GM21515 (cell line): ENCODE results near the gene CALML3.

Experiments
- ATAC-seq: cut with Tn5 transposase; IDR thresholded peaks from one replicate; pipeline ENCODE4 v1.9.1; 2021; ENCODE audit not compliant: unreplicated experiment

CALML3 gene

DNA sequence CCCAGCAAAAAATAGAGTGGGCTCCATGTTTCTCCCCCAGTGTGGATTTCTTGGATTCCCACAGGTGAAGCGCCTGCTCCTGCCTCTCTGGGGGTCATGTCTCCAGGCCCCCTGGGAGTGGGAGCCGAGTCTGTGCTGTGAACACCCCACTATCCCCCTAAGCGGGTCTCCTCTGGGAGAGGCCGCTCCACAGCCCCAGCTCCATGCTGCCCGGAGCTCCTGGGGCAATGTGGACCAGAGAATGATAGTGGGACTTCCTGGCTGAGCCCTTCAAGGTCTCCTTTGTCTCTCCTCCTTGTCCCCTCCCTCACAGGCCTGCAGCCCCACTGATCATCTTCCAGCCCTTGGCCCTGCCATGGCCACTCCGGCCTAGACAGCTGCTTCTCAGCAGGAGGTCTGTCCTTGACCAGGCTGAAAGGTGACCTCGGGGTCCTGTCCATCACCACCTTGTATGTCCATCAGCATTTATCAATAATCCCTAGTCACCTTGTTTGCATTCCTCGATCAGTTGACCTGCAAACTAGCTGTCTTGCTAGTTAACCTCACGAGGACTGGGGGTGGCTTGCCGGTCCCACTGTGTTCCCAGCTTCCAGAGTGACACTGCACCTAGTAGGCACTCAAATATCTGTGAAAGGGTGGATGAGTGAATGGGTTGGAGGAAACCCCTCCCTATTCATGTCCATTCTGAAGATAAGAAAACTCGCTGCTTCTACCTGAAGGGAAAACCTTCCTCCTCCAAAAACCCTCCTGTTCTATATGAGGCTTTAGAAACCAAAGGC lies 776 bp upstream of the CALML3 start:
- ATAC-seq = no peak

DNA sequence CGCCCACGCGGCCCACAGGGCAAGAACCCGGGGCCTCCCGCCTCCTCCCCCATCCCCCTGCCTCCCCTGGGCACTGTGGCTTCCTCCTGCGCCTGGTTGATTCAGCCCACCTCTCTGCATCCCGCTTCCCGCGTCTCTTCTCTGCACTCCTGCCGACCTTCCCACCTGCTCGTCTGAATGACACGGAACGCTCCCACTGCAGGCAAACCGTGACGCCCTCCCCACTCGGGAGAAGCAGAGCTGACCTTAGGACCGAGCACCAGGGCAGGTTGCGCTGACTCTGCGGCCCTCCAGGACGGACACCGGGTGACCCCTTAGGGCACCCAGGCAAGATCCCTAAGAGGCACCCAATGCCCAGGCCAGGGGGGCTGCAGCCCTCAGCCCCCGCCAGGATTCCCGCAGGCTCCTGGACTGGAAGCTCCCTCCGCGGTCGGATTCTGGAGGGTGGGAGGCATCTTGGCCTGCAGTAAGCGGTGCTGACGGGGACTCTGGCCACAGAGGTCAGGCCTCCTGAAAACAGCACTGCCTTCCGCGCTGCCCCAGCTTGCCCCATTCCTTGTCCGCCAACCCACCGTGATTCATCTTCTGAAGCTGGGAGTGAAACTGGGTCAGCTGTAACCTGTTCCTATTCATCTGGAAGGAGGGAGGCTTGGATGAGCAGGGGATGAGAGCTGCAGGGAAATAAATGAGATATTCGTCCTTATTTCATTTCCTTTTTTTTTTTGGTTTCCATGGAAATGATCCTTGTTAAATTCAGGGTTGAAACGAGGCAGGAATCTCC lies 990 bp downstream of the CALML3 start:
- no peak for ATAC-seq

GRCh38 chr10:5526691-5527331 lies 2.0 kb downstream of the CALML3 start:
- ATAC-seq = no peak

- no peak for ATAC-seq
Measured at GRCh38 chr10:5527332-5528200, 2.8 kb downstream of the CALML3 start.

DNA sequence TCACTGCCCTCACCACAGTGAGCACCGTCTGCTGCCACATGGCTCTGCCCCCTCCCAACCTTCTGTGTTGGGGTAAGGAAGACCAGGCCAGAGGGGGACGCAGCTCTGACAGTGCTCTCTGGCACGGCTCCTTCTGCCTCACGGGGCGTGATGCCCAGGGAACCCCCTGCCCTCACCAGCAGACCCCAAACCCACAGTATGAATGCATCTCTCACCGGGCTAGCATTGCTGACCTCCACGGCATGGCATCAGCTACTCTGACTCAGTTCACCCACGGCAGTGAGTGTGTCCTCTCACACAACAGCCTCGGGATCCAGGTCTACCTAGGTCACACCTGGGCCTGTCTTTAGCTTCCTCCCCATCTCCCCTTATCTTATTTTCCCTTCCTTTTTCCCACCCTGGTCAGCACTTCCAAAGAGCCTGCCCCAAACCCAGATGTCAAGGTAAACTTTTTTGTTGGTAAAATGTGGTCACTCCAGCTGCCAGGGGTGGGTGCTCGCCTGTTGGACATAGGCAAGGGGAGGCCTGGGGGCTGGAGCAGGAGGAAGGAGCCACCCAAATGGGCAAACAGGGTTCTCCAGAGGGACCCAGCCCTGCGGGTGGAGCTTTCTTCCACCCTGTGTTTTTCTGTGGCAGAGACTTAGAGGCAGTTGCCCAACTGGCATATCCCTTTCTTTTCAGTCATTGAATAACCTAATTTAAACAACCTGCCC lies 4.4 kb downstream of the CALML3 start:
- ATAC-seq = no peak

DNA sequence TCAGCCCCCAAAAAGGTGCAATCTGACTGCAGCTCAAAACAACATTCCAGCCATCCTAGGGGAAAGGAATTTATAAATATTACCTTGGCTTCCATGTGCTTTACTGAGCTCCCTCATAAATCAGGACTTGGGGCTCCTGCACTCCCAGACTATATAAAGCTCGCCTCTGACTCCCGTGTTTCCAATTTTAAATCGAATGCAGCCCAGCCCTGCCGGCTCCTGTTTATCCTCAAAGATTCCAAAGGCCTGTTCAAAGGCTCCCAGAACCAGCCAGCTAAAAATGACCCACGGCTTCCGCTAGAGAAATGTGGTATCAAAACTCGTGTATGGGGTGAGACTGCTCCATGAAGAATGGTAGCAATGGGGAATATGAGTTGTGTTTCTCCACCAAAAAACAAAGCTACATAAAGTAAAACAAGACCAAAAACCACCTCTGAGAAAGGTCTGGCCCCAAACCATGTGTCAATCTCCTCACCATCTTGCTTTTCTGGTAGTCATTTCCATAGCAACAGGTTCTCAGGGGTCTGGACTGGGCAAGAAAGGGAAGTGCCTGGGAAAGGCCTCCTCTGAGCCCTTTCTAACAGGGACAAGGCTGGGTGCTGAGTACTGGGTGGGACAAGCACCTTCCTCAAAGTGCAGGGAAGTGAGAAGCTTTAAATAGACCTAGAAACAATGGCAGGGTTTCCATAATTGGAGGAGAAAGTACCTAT lies 5.1 kb downstream of the CALML3 start:
- no peak for ATAC-seq

DNA sequence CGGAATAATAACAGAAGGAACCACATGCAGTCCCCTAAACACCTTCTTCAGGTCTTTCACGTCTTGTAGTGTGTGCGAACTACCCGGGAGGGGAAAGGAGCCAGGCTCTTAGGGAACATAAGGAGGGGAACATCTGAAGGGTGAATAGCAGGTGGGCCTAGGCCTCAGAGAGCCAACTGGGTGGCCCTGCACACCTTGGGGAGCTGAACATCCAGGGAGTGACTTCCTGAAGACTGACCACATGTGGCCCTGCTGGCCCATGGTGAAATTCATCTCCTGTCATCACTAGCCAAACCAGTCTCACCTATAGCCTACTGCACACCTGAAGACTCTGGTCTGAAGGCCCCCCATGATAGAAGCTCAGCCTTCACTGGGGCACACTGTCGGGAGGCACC lies 5.6 kb downstream of the CALML3 start:
- no peak for ATAC-seq

DNA sequence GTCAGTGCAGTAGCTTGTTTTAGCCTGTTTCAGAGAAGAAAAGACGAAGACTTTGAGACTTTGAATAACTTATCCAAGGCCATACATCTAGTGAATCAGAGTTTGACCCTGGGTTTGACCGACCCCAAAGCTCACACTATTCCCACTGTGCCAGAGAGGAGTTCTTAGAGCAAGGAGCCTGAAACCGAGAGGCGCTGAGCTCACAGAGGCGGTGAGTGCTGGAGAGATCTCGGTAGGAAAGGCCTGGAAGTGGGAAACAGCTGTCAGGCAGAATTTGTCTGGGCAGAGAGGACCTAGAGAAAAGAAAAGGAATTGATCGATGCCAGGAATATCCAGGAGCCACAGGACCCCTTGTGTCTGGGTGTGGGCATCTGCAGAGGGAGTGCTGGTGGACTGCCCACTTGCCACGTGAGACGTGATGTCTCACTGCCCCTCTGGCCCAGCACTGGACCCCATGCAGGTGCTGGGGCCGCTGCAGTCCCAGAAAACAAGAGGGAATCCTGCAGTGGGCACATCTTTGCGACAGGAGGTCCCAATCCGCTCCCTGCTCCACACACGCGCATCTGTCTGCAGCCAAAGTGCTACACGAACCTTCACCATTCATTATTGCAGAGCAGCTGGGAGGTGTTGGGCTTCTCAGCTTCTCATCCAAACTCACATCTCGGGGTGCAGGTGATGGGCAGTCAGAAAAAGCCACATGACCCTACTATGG lies 6.2 kb downstream of the CALML3 start:
- no peak for ATAC-seq

DNA sequence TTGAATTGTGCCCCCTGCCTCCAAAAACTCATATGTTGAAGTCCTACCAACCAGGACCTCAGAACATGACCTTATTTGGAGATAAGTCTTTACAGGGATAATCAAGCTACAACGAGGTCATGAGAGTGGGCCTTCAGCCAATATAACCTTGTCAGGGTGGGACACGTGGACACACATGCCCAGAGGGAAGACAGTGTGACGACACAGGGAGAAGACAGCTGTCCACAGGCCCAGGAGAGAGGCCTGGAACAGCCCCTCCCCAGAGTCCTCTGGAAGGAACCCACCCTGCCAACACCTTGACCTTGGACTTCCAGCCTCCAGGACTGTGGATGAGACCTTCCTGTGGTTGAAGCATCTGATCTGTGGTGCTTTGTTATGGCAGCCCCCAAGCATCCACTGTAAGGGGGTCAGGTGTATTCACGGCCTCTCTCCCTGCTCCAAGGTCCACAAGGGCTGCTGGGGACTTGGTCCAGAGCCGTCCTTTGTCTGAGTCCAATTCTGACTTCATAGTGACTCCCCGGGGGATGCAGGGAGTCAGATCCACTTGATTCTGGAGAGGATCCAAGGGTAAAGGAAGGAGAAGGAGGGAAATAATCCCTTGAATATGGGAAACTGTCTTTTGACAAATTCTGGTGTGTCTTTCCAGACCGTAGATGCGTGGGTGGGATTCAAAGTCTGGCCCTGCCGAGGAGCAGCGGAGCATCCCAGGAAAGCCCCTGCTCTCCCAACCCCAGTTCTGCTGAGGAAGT lies 7.0 kb downstream of the CALML3 start:
- no peak for ATAC-seq

DNA sequence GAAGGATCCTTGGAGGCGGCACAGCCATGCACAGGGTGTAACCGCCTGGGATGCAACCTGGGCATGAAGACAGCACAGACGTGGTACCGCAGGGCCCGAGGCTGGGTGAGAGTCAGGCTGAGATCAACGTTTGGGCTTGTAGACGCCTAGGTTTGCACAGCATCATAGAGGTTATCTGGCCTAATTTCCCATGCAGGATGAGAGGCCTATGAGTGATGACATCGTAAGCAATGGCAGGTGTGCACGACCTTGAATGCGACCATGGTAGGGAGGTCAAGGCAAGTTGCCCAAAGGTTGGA lies 7.5 kb downstream of the CALML3 start:
- ATAC-seq = no peak

- ATAC-seq = no peak
Measured at GRCh38 chr10:5532618-5533097, 7.9 kb downstream of the CALML3 start.

- no peak for ATAC-seq
Measured at GRCh38 chr10:5533098-5533731, 8.5 kb downstream of the CALML3 start.

- no peak for ATAC-seq
Measured at GRCh38 chr10:5534051-5534821, 9.5 kb downstream of the CALML3 start.

- ATAC-seq = no peak
Measured at GRCh38 chr10:5534880-5535856, 10.4 kb downstream of the CALML3 start.

GRCh38 chr10:5536486-5537081 lies 11.8 kb downstream of the CALML3 start:
- ATAC-seq = no peak

GRCh38 chr10:5537684-5538083 lies 12.9 kb downstream of the CALML3 start:
- no peak for ATAC-seq
